Astrocyte (in vitro differentiated cells and primary cell): Measurements from ENCODE around the gene FAM76B.

Source experiments
- EZH2 ChIP-seq: IDR thresholded peaks from 2 replicates; pipeline ENCODE4 v1.6.1; 2012; ENCODE audit warnings: mild to moderate bottlenecking, low read length, inconsistent platforms; ENCODE audit not compliant: insufficient read depth
- TF ChIP-seq, protein P1 (sequence below): IDR thresholded peaks from 2 replicates; pipeline ENCODE4 v1.5.1; 2011; ENCODE audit warnings: low read depth, mild to moderate bottlenecking, inconsistent platforms, low read length, moderate library complexity; ENCODE audit not compliant: insufficient read depth

DNA sequence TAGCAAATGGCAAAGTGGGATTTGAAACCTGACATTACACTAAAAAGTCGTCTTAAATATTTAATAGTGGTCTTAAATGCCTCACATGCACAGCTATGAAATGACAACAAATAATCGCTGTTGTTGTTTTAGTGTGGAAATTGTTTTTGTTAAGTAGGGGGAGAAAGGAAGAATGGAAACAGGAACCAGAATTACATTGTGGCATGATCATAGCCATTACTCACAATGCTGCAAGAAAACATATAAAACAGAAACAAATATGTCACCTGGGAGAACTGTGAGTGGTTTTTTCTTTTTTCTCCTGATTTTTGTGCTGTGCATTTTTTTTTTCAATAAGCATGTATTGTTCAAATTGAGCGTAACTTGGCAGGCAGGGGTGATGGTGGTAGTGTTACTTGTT is 22.9 kb downstream of the FAM76B start:
- TF ChIP-seq, protein P1, sequence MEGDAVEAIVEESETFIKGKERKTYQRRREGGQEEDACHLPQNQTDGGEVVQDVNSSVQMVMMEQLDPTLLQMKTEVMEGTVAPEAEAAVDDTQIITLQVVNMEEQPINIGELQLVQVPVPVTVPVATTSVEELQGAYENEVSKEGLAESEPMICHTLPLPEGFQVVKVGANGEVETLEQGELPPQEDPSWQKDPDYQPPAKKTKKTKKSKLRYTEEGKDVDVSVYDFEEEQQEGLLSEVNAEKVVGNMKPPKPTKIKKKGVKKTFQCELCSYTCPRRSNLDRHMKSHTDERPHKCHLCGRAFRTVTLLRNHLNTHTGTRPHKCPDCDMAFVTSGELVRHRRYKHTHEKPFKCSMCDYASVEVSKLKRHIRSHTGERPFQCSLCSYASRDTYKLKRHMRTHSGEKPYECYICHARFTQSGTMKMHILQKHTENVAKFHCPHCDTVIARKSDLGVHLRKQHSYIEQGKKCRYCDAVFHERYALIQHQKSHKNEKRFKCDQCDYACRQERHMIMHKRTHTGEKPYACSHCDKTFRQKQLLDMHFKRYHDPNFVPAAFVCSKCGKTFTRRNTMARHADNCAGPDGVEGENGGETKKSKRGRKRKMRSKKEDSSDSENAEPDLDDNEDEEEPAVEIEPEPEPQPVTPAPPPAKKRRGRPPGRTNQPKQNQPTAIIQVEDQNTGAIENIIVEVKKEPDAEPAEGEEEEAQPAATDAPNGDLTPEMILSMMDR: no peak
- TF ChIP-seq EZH2: no peak
